Prostate gland (tissue), 2 donors: ENCODE measurements around the gene CEP78. TPM values are rescaled to one million over a fixed set of nuclear protein-coding genes. Genes with fewer than 3 reads are reported as not detected.
A peak's percentile ranks its signal among the peaks of the same experiment; 100 is the strongest.

Experiments
- DNase-seq: peaks from one replicate; pipeline ENCODE4 v3.0.0-alpha.2; 2019; ENCODE audit warnings: low spot score
- H3K27ac ChIP-seq, 2 donors: fragments of 200-600 bp; sonication (generic); 2 replicates each; pipeline ENCODE4 v1.5.1; 2017 to 2019
- H3K27me3 ChIP-seq: fragments of 200-600 bp; sonication (generic); replicated peaks from 2 replicates; pipeline ENCODE4 v1.5.1; 2019; ENCODE audit not compliant: insufficient read depth
- H3K36me3 ChIP-seq, 2 donors: fragments of 200-600 bp; sonication (generic); 1 replicate in 1 of 2; 2 replicates in 1 of 2; pipeline versions ENCODE4 v1.5.1 to v1.8.1; 2017 to 2019
- H3K4me1 ChIP-seq: fragments of 200-600 bp; sonication (generic); replicated peaks from 2 replicates; pipeline ENCODE4 v1.5.1; 2019
- H3K4me3 ChIP-seq, 2 donors: fragments of 200-600 bp; sonication (generic); 2 replicates each; pipeline ENCODE4 v1.5.1; 2017 to 2019
- H3K9me3 ChIP-seq: fragments of 200-600 bp; sonication (generic); 2 replicates; pipeline ENCODE4 v1.5.1; 2017
- POLR2A ChIP-seq: fragments of 450-650 bp; IDR thresholded peaks from one replicate; pipeline ENCODE4 v1.6.1; 2016; ENCODE audit warnings: antibody characterized with exemption, mild to moderate bottlenecking
- POLR2AphosphoS5 ChIP-seq: sonication (generic); formaldehyde crosslinking; IDR thresholded peaks from one replicate; pipeline ENCODE4 v1.6.1; 2017; ENCODE audit warnings: antibody characterized with exemption
- WGBS: methylation state at CpG from one replicate; pipeline ENCODE4 v1.1.5; 2018; 5-methylcytosine and 5-hydroxymethylcytosine counted together
- intact Hi-C: fragments of 100-400 bp; cut with DNase I; formaldehyde crosslinking; loops from one replicate; pipeline ENCODE4 v1.14.2; 2022
- total RNA-seq, 2 donors: library from RNA; depleted of rRNA; stranded (reverse); fragments of >200 nt; gene quantifications; one replicate each; pipeline ENCODE4 v1.1.0, GENCODE V29; 2016
- TF ChIP-seq, protein P1 (sequence below), 4 experiments: fragments of 200-600 bp in 2 of 4; fragments of 450-650 bp in 2 of 4; sonication (generic) in 2 of 4; IDR thresholded peaks; 1 replicate in 3 of 4; 2 replicates in 1 of 4; pipeline ENCODE4 v1.5.1; 2016 to 2019; ENCODE audit warnings: antibody characterized with exemption in 4 of 4, mild to moderate bottlenecking in 2 of 4, moderate library complexity in 2 of 4

Gene CEP78
- total RNA-seq, 2 donors from 2014 or later, result 12.0 to 16.5 TPM

DNA sequence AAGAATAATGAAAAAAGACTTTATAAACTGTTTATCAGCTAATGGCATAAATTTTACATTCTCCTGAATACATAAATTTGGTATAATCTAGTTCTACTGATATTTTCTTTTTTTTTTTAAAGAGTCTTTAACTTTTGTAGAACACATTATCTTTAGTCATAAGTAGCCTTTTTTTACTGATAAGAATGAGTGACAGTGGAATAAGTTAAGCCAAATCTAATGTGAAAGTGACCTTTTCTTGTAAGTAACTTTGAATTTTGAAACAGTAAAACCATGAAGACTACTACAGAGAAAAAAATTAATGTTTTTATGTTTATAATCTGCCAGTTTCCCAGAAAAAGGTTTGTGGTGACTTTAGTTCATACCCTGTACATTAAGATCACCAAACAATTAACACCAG is 13.7 kb downstream of the CEP78 start:
- intact Hi-C loops, result no loop called here
- H3K36me3 ChIP-seq, result no peaks in the 10 kb centered on the region
- TF ChIP-seq POLR2A (no peak), POLR2AphosphoS5 (no peak)
- TF ChIP-seq, protein P1, sequence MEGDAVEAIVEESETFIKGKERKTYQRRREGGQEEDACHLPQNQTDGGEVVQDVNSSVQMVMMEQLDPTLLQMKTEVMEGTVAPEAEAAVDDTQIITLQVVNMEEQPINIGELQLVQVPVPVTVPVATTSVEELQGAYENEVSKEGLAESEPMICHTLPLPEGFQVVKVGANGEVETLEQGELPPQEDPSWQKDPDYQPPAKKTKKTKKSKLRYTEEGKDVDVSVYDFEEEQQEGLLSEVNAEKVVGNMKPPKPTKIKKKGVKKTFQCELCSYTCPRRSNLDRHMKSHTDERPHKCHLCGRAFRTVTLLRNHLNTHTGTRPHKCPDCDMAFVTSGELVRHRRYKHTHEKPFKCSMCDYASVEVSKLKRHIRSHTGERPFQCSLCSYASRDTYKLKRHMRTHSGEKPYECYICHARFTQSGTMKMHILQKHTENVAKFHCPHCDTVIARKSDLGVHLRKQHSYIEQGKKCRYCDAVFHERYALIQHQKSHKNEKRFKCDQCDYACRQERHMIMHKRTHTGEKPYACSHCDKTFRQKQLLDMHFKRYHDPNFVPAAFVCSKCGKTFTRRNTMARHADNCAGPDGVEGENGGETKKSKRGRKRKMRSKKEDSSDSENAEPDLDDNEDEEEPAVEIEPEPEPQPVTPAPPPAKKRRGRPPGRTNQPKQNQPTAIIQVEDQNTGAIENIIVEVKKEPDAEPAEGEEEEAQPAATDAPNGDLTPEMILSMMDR (IDR thresholded peaks at IDR 0.05), result no peak
- no peak overlapping the region for H3K4me3 ChIP-seq
- no peaks in the 10 kb centered on the region for H3K4me1 ChIP-seq
- H3K27ac ChIP-seq, result no peak overlapping the region
- DNase-seq, result no peak
- no peaks in the 10 kb centered on the region for H3K9me3 ChIP-seq
- no peaks in the 10 kb centered on the region for H3K27me3 ChIP-seq

DNA sequence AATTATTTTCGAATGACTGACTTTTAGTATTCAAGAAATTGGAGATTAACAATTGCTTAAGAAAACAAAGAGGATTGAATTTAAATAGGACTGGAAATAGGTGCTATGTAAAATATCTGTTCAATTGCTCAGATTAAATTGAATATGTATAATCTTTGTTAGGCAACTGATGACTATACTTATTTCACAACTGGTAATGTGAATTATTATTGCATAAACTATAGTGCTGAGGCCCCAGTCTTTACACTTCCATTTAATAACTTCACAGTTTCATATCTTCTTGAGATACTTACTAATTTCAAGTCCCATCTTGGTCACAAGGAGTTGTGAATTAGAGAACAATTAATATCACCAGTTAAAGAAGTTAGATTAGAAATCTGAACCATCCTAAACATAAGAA is 16.7 kb downstream of the CEP78 start:
- H3K4me1 ChIP-seq, result no peaks in the 10 kb centered on the region
- 94% methylated on average over 1 of the region's 1 CpG for WGBS
- TF ChIP-seq POLR2A, result no peak
- TF ChIP-seq, protein P1 (IDR thresholded peaks at IDR 0.05), result no peak
- TF ChIP-seq POLR2AphosphoS5, result no peak
- no peaks in the 10 kb centered on the region for H3K27me3 ChIP-seq
- H3K36me3 ChIP-seq, result no peaks in the 10 kb centered on the region
- intact Hi-C loops, result no loop called here
- no peak overlapping the region for H3K4me3 ChIP-seq
- no peak for DNase-seq
- no peak overlapping the region for H3K27ac ChIP-seq
- no peaks in the 10 kb centered on the region for H3K9me3 ChIP-seq

DNA sequence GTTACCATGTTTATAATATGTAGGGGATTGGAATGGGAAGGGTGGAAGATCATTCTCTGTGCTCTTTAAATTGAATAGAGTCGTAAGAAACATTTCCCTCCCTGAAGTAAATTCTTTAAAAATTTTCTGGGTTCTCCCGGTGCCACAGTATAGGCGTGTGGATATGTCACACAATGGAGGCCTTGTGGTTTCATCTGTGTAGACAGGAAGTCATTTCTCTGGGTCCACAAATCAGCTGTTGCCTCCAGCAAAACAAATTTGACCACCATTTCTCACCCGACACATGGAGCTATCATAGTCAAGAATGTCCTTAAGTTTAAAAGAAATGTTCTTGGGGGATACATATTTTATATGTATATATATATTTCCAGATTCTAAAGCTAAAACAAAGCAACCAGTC is 17.4 kb downstream of the CEP78 start:
- H3K4me3 ChIP-seq, result no peak overlapping the region
- H3K9me3 ChIP-seq, result no peaks in the 10 kb centered on the region
- H3K4me1 ChIP-seq, result no peaks in the 10 kb centered on the region
- H3K36me3 ChIP-seq, result no peaks in the 10 kb centered on the region
- WGBS, result 80% methylated on average over 4 of the region's 4 CpGs
- intact Hi-C loops, result no loop called here
- DNase-seq, result no peak
- no peaks in the 10 kb centered on the region for H3K27me3 ChIP-seq
- no peak overlapping the region for H3K27ac ChIP-seq
- TF ChIP-seq, protein P1 (IDR thresholded peaks at IDR 0.05), result no peak
- no peak for TF ChIP-seq POLR2A
- no peak for TF ChIP-seq POLR2AphosphoS5

DNA sequence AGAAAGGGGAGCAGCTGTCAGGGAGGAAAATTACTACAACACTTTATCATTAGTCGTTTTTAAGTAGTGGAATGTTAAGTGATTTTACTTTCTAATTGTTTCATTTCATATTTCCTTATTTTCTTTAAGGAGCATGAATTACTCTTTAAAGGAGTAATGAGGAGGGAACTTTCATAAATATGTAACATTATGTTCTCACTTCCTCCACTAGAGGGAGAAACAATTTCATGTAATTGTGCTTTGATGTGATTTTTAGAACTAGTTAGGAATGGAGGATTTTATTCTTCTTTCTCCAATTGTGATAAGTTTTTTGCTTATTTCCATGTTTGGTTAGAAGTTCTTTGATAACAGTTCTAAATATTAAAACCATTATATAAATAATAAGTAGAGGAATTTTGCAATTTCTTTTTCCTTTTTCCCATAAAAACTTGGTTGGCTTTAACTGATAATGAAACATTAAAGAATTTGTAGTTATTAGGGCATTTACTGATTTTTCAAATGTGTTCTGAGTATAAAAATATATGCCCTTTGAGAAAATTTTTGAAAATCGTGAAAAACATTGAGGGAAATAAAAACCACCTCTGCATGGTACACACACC is 25.6 kb downstream of the CEP78 start:
- no peaks in the 10 kb centered on the region for H3K9me3 ChIP-seq
- H3K4me3 ChIP-seq, result no peak overlapping the region
- no peaks in the 10 kb centered on the region for H3K27me3 ChIP-seq
- WGBS, result 43% methylated on average over 2 of the region's 2 CpGs
- no peak for DNase-seq
- intact Hi-C loops, result no loop called here
- TF ChIP-seq POLR2A (no peak), POLR2AphosphoS5 (no peak)
- TF ChIP-seq, protein P1 (IDR thresholded peaks at IDR 0.05), result peak; percentile 26 to 68 (median 59)
- H3K27ac ChIP-seq, result no peak overlapping the region
- H3K36me3 ChIP-seq, result no peaks in the 10 kb centered on the region
- H3K4me1 ChIP-seq, result no peaks in the 10 kb centered on the region

DNA sequence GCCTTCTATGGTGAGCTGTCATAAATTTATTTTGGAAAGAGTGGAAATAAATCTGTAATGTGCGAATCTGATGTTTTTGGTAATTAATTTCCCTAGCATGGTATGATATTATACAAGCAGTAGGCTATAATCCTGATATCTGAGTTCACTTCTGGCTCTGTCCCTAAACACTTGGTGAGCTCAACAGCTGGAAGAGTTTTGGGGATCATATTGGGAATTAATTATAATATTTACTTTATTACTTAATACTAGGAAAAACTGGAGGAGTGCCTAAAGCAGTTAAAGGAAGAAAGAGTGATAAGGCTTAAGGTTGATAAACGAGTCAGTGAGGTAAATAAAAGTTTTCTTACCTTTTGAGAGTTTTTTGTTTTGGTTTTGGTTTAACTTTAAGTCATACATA is 26.8 kb downstream of the CEP78 start:
- intact Hi-C loops, result no loop called here
- no peak overlapping the region for H3K27ac ChIP-seq
- no peaks in the 10 kb centered on the region for H3K27me3 ChIP-seq
- H3K9me3 ChIP-seq, result no peaks in the 10 kb centered on the region
- no peaks in the 10 kb centered on the region for H3K4me1 ChIP-seq
- no peak overlapping the region for H3K4me3 ChIP-seq
- no peaks in the 10 kb centered on the region for H3K36me3 ChIP-seq
- TF ChIP-seq POLR2A (no peak), POLR2AphosphoS5 (no peak)
- TF ChIP-seq, protein P1 (IDR thresholded peaks at IDR 0.05), result no peak
- DNase-seq, result no peak
- WGBS, result 77% methylated on average over 2 of the region's 2 CpGs
